Measurements from ENCODE around the gene FKBP8.

The FKBP8 gene

DNA sequence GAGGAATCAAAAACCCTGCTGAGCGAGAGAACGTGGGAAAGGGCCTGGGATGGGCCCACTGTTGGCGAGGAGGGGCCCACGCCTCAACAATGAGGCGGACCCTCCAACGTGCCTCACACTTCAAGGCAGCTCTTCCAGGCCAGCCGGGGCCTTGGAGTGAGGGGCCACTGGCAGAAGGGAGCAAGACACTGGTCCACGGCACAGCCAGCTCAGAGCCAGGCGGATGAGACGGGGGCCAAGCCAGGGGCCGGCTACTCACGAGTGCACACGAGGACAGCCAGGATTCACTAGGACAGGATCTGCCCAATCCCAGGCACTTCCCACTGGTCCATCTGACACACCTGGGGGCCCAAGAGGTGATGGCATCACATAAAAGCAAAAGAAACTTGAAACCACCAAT, 42.0 kb downstream of the FKBP8 start:
- DNase-seq = no peak

DNA sequence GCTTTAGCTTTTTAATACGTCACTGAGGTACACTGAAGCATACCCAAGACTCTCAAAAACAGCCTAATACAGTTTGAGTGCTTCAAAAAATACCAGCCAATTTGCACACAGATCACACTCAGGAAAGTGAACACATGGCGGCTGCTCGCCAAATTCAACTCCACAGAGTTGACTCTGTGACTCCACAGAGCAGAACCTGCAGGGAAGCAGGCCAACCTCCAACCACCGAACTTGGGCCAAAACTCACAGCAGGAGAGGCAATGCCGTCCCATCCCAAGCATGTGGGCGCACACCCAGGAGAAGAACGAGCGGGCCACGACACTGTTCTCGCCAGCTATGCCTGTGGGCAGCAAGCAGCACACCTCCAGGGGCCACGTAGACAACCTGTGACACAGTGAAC, 42.6 kb downstream of the FKBP8 start:
- no peak for DNase-seq

DNA sequence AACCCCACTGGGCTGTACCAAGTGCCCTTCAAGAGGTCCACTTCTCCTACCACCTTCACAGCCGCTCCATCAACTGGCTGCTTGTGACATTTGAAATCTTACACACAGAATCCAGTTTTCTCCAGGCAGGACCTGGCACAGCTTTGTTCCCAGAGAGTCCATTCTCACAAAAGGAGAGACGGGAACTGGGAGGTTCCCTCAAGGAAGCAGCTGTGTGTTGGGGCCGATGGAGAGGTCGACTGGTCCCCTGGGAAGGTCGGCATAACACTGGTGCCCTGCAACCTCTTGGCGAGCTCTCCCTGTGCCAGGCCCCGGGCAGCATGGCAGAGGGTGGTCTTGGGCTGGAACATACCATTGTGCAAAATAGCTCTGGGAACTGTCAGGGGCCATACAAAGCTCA, 43.0 kb downstream of the FKBP8 start:
- no peak for DNase-seq

DNA sequence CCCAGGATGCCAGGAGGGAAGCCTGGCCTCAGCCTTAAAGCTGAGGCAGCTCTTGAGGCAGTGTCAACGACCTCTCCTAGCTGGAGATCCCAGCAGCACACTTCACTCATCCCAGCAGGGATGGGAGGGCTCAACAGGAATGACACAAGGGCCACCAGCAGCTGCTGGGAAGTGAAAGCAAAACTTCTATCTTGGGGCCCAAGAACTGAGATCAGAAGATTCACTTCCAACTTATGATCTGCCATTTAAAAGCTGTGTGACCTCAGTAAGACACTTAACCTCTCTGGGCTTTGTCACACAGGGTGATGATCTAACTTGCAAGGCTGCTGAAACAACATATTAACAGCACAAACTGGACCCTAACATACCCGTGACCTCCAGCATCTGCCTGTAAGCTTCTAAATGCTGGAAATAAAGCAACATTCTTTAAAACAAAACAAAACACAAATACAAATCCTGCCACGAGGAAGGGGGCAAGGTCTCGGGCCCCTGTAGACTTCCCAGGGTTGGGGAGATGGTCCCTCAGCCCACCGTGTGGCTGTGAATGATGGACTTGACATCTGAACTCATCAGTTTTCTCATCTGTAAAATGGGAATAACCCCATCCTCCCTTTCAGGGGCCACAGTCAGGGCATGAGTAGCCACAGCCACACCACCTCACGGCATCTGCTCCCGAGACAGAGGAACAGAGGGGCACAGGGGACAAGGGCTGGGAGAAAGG, 44.2 kb downstream of the FKBP8 start:
- DNase-seq = no peak

GRCh38 chr19:18496980-18497256, 46.5 kb downstream of the FKBP8 start:
- DNase-seq = no peak

GRCh38 chr19:18496167-18496979, 47.0 kb downstream of the FKBP8 start:
- peak; percentile 77 for DNase-seq

GRCh38 chr19:18495204-18495911, 48.0 kb downstream of the FKBP8 start:
- DNase-seq = no peak

DNA sequence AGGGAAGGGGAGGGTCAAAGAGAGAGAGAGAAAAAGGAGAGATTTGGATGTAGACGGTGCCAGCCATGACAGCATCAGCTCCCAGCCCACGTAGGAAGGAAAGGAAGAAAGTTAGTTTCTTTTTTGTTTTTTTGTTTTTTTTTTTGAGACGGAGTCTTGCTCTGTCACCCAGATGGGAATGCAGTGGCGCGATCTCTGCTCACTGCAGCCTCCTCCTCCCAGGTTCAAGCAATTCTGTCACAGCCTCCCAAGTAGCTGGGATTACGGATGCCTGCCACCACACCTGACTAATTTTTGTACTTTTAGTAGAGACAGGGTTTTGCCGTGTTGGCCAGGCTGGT, 49.1 kb downstream of the FKBP8 start:
- DNase-seq = no peak

- DNase-seq = no peak
These were observed 49.7 kb downstream of the FKBP8 start for GRCh38 chr19:18493440-18494266.

- no peak for DNase-seq
These were observed 51.1 kb downstream of the FKBP8 start for GRCh38 chr19:18491995-18492953.

DNA sequence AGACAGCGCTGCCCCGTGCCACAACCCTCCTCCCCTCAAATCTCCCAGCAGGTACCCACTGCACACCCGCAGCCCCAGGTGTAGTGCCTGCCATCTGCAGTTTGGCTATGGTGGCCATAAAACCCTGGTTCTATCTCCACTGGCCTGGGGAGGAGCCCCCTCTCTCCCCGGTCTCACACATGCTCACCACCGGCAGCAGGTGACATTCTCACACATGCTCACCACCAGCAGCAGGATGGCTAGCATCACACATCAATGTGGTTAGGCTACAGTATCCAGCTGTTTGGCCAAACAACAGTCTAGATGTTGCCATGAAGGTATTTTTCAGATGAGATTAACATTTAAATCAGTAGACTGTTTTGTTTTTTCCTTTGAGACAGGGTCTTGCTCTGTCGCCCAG, 52.6 kb downstream of the FKBP8 start:
- DNase-seq = no peak

DNA sequence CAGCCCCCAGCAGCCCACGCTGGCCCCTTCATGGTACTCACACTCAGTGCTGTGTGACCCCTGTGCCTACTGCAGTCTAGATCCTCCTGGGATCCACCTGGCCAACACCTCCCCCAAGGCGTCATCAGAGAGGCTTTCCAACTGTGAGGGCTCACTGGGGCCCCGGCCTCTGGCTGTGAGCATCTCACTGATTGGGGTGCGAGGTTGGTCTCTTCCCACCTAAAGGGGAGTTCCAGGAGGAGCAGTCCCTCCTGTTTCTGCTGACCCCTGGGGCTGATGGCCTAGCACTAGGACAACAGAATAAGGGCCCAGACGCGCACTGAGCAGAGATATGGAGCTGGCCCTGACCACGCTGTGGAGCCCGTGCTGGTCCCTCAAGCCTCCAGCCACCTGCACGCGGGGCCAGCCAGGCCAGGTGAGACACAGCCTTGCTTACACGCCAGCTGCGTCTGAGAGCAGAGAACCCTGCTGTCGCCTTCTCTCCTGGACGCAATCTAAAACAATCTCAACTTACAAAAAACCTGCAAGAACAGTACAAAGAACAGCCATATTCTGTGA, 53.7 kb downstream of the FKBP8 start:
- DNase-seq = no peak

GRCh38 chr19:18488838-18489626, 54.3 kb downstream of the FKBP8 start:
- no peak for DNase-seq

GRCh38 chr19:18488403-18488723, 55.0 kb downstream of the FKBP8 start:
- DNase-seq = peak; percentile 50

DNA sequence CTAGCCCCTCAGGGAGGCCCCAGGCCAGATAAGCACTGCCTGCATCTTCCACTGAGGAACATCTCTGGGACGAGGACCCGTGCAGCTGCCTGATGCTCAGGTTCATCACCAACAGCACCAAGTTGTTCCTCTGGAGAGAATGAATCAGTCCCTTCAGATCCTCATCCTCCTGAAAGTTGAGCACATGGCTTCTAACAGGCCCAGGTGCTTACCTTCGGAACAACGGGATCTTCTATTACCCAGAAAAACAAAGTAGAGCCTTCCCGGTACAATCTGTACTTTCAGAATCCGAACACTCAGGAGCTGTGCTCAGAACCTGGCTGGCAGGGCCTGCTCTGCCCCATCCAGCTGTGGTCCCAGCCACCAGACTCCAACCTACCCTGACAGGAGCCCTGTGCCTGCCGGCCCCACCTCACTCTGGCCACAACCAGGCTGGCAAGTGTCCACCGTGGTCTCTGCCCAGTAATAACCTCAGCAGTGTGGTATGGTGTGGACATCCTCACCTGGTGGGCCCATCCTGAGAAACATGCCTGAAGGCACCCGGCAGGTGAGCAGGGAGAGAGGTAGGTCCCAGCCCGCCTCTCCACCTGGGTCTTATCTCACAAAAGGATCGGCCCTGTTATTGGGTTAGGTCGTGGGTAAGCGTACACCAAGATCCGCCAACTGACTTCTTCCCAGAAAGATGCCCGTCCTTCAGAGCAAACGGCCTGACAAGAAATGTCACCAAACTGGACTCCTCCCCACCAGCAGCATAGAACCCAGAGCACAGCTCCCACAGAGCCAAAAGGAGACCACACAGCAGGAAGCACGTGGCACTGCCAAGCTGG, 55.6 kb downstream of the FKBP8 start:
- no peak for DNase-seq

GRCh38 chr19:18486746-18487145, 56.6 kb downstream of the FKBP8 start:
- no peak for DNase-seq

DNA sequence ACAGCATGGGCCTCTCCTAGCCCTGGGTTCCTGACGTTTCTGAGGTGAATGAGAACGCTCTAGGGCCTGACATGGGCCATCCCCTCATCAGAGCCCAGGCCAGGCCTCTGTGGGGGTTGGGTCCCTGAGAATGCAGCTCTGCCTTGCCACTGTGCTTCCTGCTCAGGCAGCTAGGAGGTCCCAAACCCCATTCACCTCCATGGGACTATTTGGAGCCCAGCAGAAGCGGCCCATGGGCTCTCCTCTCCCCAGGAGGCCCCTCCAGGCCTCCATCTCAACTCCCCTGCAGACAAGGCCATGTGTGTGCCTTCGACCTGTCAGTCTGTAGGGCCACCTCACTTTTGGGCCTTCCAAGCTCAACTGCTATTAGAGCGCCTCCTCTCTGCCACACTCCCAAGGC, 58.4 kb downstream of the FKBP8 start:
- no peak for DNase-seq

DNA sequence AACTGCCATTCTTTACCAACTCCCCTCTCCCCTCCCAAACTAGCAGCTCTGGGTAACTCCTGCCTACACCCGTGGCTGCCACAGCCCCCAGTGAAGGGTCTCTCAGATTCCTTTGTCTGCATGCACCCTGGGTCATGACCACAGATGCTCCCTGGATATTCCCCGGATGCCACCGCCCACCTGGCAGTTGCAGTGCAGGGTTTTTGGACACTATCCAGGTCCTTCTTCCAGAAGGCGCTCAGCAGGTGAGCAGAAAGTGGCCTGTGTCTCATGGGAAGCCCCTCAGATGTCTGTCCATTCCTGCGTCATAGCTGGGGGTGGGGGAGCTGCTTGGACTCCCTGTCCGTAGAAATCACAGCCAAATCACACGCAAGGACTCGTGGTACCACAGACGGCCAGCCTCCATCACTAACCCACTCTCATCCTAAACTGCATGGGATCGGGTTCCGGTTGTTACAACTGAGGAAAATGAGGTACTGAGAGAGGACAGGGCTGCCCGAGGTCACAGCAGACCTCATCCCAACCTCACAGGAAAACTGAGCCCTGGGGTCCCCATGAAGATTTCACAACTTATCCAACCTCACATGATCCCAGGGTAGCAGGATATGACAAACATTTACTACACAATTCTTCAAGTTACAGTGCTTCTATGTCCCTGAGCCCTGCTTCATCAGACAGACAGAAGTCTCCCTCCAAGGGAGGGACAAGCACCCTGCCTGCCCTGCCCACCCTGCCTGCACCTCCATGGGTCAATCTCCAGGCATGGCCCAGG, 60.1 kb downstream of the FKBP8 start:
- no peak for DNase-seq

Data from HCEC 1CT (cell line).